Body of pancreas (tissue), 4 donors: ENCODE data around the gene CD300H.

Experiments
- CTCF ChIP-seq, 7 experiments: fragments of 450-650 bp in 4 of 7; fragments of 200-600 bp in 3 of 7; sonication (generic) in 3 of 7; IDR thresholded peaks; one replicate each; pipeline ENCODE4 v1.5.1; 2016 to 2019; ENCODE audit warnings: antibody characterized with exemption in 7 of 7
- POLR2A ChIP-seq, 3 donors: fragments of 450-650 bp; IDR thresholded peaks; one replicate each; pipeline ENCODE4 v1.6.1; 2016; ENCODE audit warnings: antibody characterized with exemption in 3 of 3, mild to moderate bottlenecking in 2 of 3

- TF ChIP-seq CTCF (IDR thresholded peaks at IDR 0.05) (no peak), POLR2A (IDR thresholded peaks at IDR 0.05) (no peak)
These were observed 20.7 kb downstream of the CD300H start for GRCh38 chr17:74546586-74546985.
